Body of pancreas (tissue), 4 donors: ENCODE data around the gene HDHD5. TPM values are rescaled to one million over a fixed set of nuclear protein-coding genes. Genes with fewer than 3 reads are reported as not detected.
A peak's percentile ranks its signal among the peaks of the same experiment; 100 is the strongest.

Experiments
- ATAC-seq: fragments of 150-250 bp; one replicate; pipeline ENCODE4 v1.9.1; 2016
- DNase-seq, 4 donors: peaks; one replicate each; pipeline ENCODE4 v3.0.0-alpha.2; 2019
- H3K27ac ChIP-seq, 4 donors: fragments of 200-600 bp; sonication (generic); 1 replicate in 3 of 4; 2 replicates in 1 of 4; pipeline versions ENCODE4 v1.5.1 to v1.6.1; 2016 to 2019; ENCODE audit warnings: mild to moderate bottlenecking in 1 of 4, mixed read lengths in 1 of 4, moderate library complexity in 1 of 4
- H3K27me3 ChIP-seq, 2 donors: fragments of 200-600 bp; sonication (generic); one replicate each; pipeline ENCODE4 v1.6.0; 2016; ENCODE audit warnings: mild to moderate bottlenecking in 1 of 2
- H3K36me3 ChIP-seq, 2 donors: fragments of 200-600 bp; sonication (generic); replicated peaks in 1 of 2; 2 replicates each; pipeline ENCODE4 v1.5.1; 2016; ENCODE audit warnings: low read depth in 2 of 2; ENCODE audit not compliant: insufficient read depth in 1 of 2
- H3K4me1 ChIP-seq: fragments of 200-600 bp; sonication (generic); one replicate; pipeline ENCODE4 v1.6.0; 2016
- H3K4me3 ChIP-seq, 2 donors: fragments of 200-600 bp; sonication (generic); 1 replicate in 1 of 2; 2 replicates in 1 of 2; pipeline ENCODE4 v1.5.1; 2016 to 2019
- H3K9me3 ChIP-seq, 3 donors: fragments of 200-600 bp; sonication (generic); 1 replicate in 2 of 3; 2 replicates in 1 of 3; pipeline ENCODE4 v1.5.1; 2016
- POLR2A ChIP-seq, 3 donors: fragments of 450-650 bp; IDR thresholded peaks; one replicate each; pipeline ENCODE4 v1.6.1; 2016; ENCODE audit warnings: antibody characterized with exemption in 3 of 3, mild to moderate bottlenecking in 2 of 3
- WGBS, 2 donors: methylation state at CpG; one replicate each; pipeline ENCODE4 v1.1.5; 2017; 5-methylcytosine and 5-hydroxymethylcytosine counted together
- intact Hi-C: fragments of 100-400 bp; cut with DNase I; formaldehyde crosslinking; loops from one replicate; pipeline ENCODE4 v1.15.1; 2023
- total RNA-seq, 2 donors: library from RNA; depleted of rRNA; stranded (reverse); fragments of >200 nt; gene quantifications; one replicate each; pipeline ENCODE4 v1.1.0, GENCODE V29; 2016
- TF ChIP-seq, protein P1 (sequence below), 7 experiments: fragments of 450-650 bp in 4 of 7; fragments of 200-600 bp in 3 of 7; sonication (generic) in 3 of 7; IDR thresholded peaks; one replicate each; pipeline ENCODE4 v1.5.1; 2016 to 2019; ENCODE audit warnings: antibody characterized with exemption in 7 of 7

The HDHD5 gene
- 10 to 100 TPM; 22.1 to 28.7 TPM for total RNA-seq

- 0% methylated on average over 109 of the region's 114 CpGs; no CpG with 5 or more reads in 1 of the 2 donors for WGBS, 2 donors
Measured at GRCh38 chr22:17158568-17159503, at the start of gene HDHD5. TSS of gene HDHD5 (minus strand) at chr22:17159277. CDS start at chr22:17159251, 26 bp downstream.

GRCh38 chr22:17205432-17205831, 46.4 kb upstream of the HDHD5 start:
- no peaks in the 10 kb centered on the region for H3K27me3 ChIP-seq
- intact Hi-C loops = no loop called here
- peaks cover 5% of the 10 kb centered on the region for H3K4me1 ChIP-seq
- TF ChIP-seq, protein P1, sequence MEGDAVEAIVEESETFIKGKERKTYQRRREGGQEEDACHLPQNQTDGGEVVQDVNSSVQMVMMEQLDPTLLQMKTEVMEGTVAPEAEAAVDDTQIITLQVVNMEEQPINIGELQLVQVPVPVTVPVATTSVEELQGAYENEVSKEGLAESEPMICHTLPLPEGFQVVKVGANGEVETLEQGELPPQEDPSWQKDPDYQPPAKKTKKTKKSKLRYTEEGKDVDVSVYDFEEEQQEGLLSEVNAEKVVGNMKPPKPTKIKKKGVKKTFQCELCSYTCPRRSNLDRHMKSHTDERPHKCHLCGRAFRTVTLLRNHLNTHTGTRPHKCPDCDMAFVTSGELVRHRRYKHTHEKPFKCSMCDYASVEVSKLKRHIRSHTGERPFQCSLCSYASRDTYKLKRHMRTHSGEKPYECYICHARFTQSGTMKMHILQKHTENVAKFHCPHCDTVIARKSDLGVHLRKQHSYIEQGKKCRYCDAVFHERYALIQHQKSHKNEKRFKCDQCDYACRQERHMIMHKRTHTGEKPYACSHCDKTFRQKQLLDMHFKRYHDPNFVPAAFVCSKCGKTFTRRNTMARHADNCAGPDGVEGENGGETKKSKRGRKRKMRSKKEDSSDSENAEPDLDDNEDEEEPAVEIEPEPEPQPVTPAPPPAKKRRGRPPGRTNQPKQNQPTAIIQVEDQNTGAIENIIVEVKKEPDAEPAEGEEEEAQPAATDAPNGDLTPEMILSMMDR (IDR thresholded peaks at IDR 0.05) = peak in 1 of 7 experiments; percentile 18
- TF ChIP-seq POLR2A (IDR thresholded peaks at IDR 0.05) = no peak
- ATAC-seq (no peak), DNase-seq (no peak)
- no peak overlapping the region for H3K4me3 ChIP-seq
- H3K27ac ChIP-seq = no peak overlapping the region
- no peaks in the 10 kb centered on the region for H3K9me3 ChIP-seq
- 40 to 43% methylated on average over 7 of the region's 7 CpGs for WGBS, 2 donors
- H3K36me3 ChIP-seq = no peaks in the 10 kb centered on the region

More at GRCh38 chr22:17158568-17159503, at the start of gene HDHD5:
- Histone ChIP-seq H3K4me3 (peak within 1 kb of the TSS; percentile 44 to 71), H3K36me3 (no peaks in the 10 kb centered on the region), H3K27ac (peak within 1 kb of the TSS; percentile 70 to 91 (median 82)), H3K27me3 (no peaks in the 10 kb centered on the region), H3K9me3 (no peaks in the 10 kb centered on the region), H3K4me1 (peaks cover 34% of the 10 kb centered on the region)
- peak; percentile 88 to 92 (median 90) for DNase-seq
- intact Hi-C loops = no loop called here
- TF ChIP-seq, protein P1 (IDR thresholded peaks at IDR 0.05) = no peak
- TF ChIP-seq POLR2A (IDR thresholded peaks at IDR 0.05) = peak; percentile 41 to 64 (median 62)
- ATAC-seq = peak; percentile 92

DNA sequence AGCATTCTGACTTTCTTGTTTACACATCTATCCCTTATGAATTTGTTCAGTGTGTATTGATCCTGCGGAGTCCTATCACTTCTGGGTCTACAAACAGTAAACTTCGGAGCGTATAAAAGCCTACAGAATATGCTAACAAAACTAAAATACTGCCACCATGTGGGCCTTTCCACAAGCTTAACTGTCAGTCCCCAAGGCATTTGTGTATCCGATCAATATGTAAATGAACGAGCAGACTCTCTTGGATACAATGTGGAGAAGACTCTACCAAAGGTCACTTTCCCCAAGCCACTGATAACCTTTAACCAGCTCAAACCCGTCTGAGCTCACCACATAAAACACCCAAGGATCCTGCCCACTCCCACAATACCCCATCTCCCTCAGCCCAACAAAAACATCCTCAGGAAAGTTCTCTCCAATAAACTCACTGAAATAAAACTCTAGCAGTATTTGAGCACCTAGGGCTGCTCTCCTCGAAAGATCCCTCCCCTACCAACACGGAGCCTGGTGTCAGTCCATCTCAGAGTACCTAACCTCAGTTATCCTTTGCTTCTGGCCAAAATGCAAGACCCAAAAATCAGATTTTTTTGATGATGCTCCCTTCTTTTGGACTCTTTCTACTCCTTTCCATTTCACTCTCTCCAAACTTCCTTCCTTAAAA, 42.3 kb upstream of the HDHD5 start:
- no peak overlapping the region for H3K4me3 ChIP-seq
- no peak for TF ChIP-seq POLR2A (IDR thresholded peaks at IDR 0.05)
- TF ChIP-seq, protein P1 (IDR thresholded peaks at IDR 0.05) = peak in 6 of 7 experiments; percentile 22 to 62 (median 44)
- no peaks in the 10 kb centered on the region for H3K9me3 ChIP-seq
- H3K36me3 ChIP-seq = no peaks in the 10 kb centered on the region
- DNase-seq = peak in 3 of 4 donors; percentile 22 to 34 (median 29)
- intact Hi-C loops = no loop called here
- no peak overlapping the region for H3K27ac ChIP-seq
- peaks cover 0 to 10% of the 10 kb centered on the region in 2 donors for H3K27me3 ChIP-seq
- H3K4me1 ChIP-seq = peaks cover 5% of the 10 kb centered on the region
- WGBS, 2 donors = 8 to 14% methylated on average over 8 of the region's 8 CpGs
- peak; percentile 44 for ATAC-seq

DNA sequence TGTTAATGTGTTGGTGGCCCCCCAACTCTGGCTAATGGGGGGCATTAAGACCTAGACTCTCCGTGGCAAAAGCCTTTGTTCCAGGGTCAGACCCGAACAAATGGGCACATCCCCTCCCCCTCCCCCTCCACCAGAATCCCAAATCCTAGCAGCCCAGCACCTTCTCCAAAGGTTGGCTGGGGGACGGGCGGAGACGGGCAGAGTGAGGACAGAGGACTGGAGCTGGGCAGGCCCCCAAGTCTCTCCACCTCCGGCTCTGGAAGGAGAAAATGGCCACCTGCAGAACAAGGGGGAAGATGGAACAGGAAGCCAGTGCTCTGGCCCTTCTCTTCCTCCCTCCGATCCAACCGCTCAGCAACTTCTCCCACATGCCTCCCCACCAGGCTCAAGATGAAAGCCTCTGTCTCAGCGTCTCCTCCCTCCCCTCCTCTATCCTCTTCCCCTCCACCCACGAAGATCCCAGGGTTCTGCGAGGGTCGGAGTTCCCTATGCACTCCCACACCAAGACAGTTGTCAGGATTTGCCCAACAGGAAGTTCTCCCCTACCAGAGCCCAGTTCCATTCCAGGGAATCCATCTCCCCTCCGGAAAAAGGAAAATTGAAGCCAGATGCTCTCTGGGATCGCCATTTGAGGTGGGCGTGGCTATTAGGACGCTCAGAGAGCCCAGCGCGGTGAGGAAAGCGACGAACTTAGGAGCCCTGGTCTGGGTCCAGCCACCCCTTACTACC, 40.1 kb upstream of the HDHD5 start:
- H3K27me3 ChIP-seq = peaks cover 0 to 10% of the 10 kb centered on the region in 2 donors
- ATAC-seq (peak; percentile 54), DNase-seq (peak in 1 of 4 donors; percentile 34)
- intact Hi-C loops = no loop called here
- peaks cover 5% of the 10 kb centered on the region for H3K4me1 ChIP-seq
- H3K9me3 ChIP-seq = no peaks in the 10 kb centered on the region
- WGBS, 2 donors = 17% methylated on average over 8 to 20 of the region's 20 CpGs
- H3K4me3 ChIP-seq = no peak overlapping the region
- peak overlapping the region in 2 of 4 donors; percentile 28 to 63 for H3K27ac ChIP-seq
- TF ChIP-seq, protein P1 (IDR thresholded peaks at IDR 0.05) = no peak
- peak in 1 of 3 donors; percentile 17 for TF ChIP-seq POLR2A (IDR thresholded peaks at IDR 0.05)
- H3K36me3 ChIP-seq = no peaks in the 10 kb centered on the region
